HG02642 (cell line): ENCODE results near the gene LYST.
"Not testable (repeated sequence)": the region's sequence is repeated elsewhere in the genome, so short reads cannot be mapped to it uniquely, and the experiment has no call there.

Experiments used
- ATAC-seq: cut with Tn5 transposase; IDR thresholded peaks from one replicate; pipeline ENCODE4 v1.9.1; 2021; ENCODE audit warnings: mild to moderate bottlenecking; ENCODE audit not compliant: unreplicated experiment, poor library complexity

Gene LYST

GRCh38 chr1:235775246-235775860 lies 91.4 kb downstream of the LYST start:
- ATAC-seq = no peak

- peak; percentile 91 for ATAC-seq
Observed at GRCh38 chr1:235767795-235768194, 98.9 kb downstream of the LYST start.

- no peak for ATAC-seq
Observed at GRCh38 chr1:235766794-235767285, 99.9 kb downstream of the LYST start.

- ATAC-seq = no peak
Observed at GRCh38 chr1:235763962-235764361, 102.7 kb downstream of the LYST start.

GRCh38 chr1:235759336-235759735 lies 107.4 kb downstream of the LYST start:
- ATAC-seq = no peak

- ATAC-seq = no peak
Observed at GRCh38 chr1:235758931-235759330, 107.8 kb downstream of the LYST start.

GRCh38 chr1:235757587-235758096 lies 109.1 kb downstream of the LYST start:
- no peak for ATAC-seq

- ATAC-seq = not testable (repeated sequence)
Observed at GRCh38 chr1:235754186-235754585, 112.5 kb downstream of the LYST start.

- no peak for ATAC-seq
Observed at GRCh38 chr1:235749755-235750300, 116.9 kb downstream of the LYST start.

GRCh38 chr1:235748747-235749146 lies 118.0 kb downstream of the LYST start:
- peak; percentile 51 for ATAC-seq

- ATAC-seq = no peak
Observed at GRCh38 chr1:235746245-235746644, 120.5 kb downstream of the LYST start.

- no peak for ATAC-seq
Observed at GRCh38 chr1:235745503-235746136, 121.1 kb downstream of the LYST start.

GRCh38 chr1:235742914-235743599 lies 123.6 kb downstream of the LYST start:
- no peak for ATAC-seq

- no peak for ATAC-seq
Observed at GRCh38 chr1:235741294-235741693, 125.4 kb downstream of the LYST start.

GRCh38 chr1:235739631-235740030 lies 127.1 kb downstream of the LYST start:
- ATAC-seq = no peak

- ATAC-seq = no peak
Observed at GRCh38 chr1:235739124-235739523, 127.6 kb downstream of the LYST start.

GRCh38 chr1:235737751-235738150 lies 129.0 kb downstream of the LYST start:
- ATAC-seq = no peak

GRCh38 chr1:235736263-235736662 lies 130.4 kb downstream of the LYST start:
- ATAC-seq = no peak

- ATAC-seq = no peak
Observed at GRCh38 chr1:235735621-235736020, 131.1 kb downstream of the LYST start.

- no peak for ATAC-seq
Observed at GRCh38 chr1:235734335-235734734, 132.4 kb downstream of the LYST start.

- no peak for ATAC-seq
Observed at GRCh38 chr1:235730007-235730406, 136.7 kb downstream of the LYST start.
